H9 (cell line): ENCODE data around the gene MORN1. TPM values are rescaled to one million over a fixed set of nuclear protein-coding genes. Genes with fewer than 3 reads are reported as not detected.

Experiments
- DNase-seq: peaks from one replicate; pipeline ENCODE4 v3.0.0-alpha.2; 2017
- H2AFZ ChIP-seq: one replicate; pipeline ENCODE4 v1.6.1; 2013; ENCODE audit warnings: mild to moderate bottlenecking, low read length, control low read depth, moderate library complexity
- H2AK5ac ChIP-seq: 2 replicates; pipeline ENCODE4 v1.6.1; 2013; ENCODE audit warnings: low read length, control low read depth, mixed read lengths; ENCODE audit not compliant: insufficient read length
- H2BK120ac ChIP-seq: one replicate; pipeline ENCODE4 v1.6.1; 2013; ENCODE audit warnings: low read depth, mild to moderate bottlenecking, low read length, control low read depth, inconsistent platforms; ENCODE audit not compliant: poor library complexity, severe bottlenecking
- H2BK12ac ChIP-seq: 2 replicates; pipeline ENCODE4 v1.6.1; 2013; ENCODE audit warnings: low read length, control low read depth, mixed read lengths, low read depth; ENCODE audit not compliant: insufficient read length
- H2BK15ac ChIP-seq: 2 replicates; pipeline ENCODE4 v1.6.1; 2013; ENCODE audit warnings: low read depth, low read length, control low read depth
- H2BK20ac ChIP-seq: one replicate; pipeline ENCODE4 v1.6.1; 2013; ENCODE audit warnings: low read depth, mild to moderate bottlenecking, low read length, control low read depth, inconsistent platforms; ENCODE audit not compliant: poor library complexity, severe bottlenecking
- H2BK5ac ChIP-seq: 2 replicates; pipeline ENCODE4 v1.6.1; 2013; ENCODE audit warnings: low read length, control low read depth, mixed read lengths; ENCODE audit not compliant: insufficient read length
- H3K14ac ChIP-seq: 2 replicates; pipeline ENCODE4 v1.6.1; 2013; ENCODE audit warnings: low read length, control low read depth; ENCODE audit not compliant: insufficient read depth
- H3K18ac ChIP-seq: 2 replicates; pipeline ENCODE4 v1.6.1; 2013; ENCODE audit warnings: low read depth, mild to moderate bottlenecking, mixed read lengths, low read length, control low read depth; ENCODE audit not compliant: insufficient read length
- H3K23ac ChIP-seq: 2 replicates; pipeline ENCODE4 v1.6.1; 2013; ENCODE audit warnings: low read length, control low read depth, mixed read lengths, low read depth; ENCODE audit not compliant: insufficient read length
- H3K23me2 ChIP-seq: 2 replicates; pipeline ENCODE4 v1.6.1; 2013; ENCODE audit warnings: low read depth, mild to moderate bottlenecking, mixed read lengths, low read length, control low read depth; ENCODE audit not compliant: insufficient read length, poor library complexity, severe bottlenecking
- H3K27ac ChIP-seq: 2 replicates; pipeline ENCODE4 v1.5.1; 2013; ENCODE audit warnings: low read length, control low read depth, mixed read lengths, low read depth; ENCODE audit not compliant: insufficient read length
- H3K27me3 ChIP-seq: 2 replicates; pipeline ENCODE4 v1.6.1; 2013; ENCODE audit warnings: low read length, control low read depth, inconsistent platforms; ENCODE audit not compliant: insufficient read depth
- H3K4ac ChIP-seq: 2 replicates; pipeline ENCODE4 v1.6.1; 2013; ENCODE audit warnings: low read depth, mild to moderate bottlenecking, control low read depth, inconsistent platforms, low read length, moderate library complexity
- H3K4me1 ChIP-seq: 2 replicates; pipeline ENCODE4 v1.6.1; 2013; ENCODE audit warnings: low read length, control low read depth, inconsistent platforms; ENCODE audit not compliant: insufficient read depth
- H3K4me2 ChIP-seq: 2 replicates; pipeline ENCODE4 v1.6.1; 2013; ENCODE audit warnings: low read length, control low read depth, mixed read lengths; ENCODE audit not compliant: insufficient read length, insufficient read depth
- H3K56ac ChIP-seq: 2 replicates; pipeline ENCODE4 v1.6.1; 2013; ENCODE audit warnings: low read depth, mild to moderate bottlenecking, mixed read lengths, low read length, control low read depth; ENCODE audit not compliant: insufficient read length
- H3K79me1 ChIP-seq: 2 replicates; pipeline ENCODE4 v1.6.1; 2013; ENCODE audit warnings: low read depth, mild to moderate bottlenecking, moderate library complexity, low read length, control low read depth, inconsistent platforms; ENCODE audit not compliant: insufficient read depth, poor library complexity, severe bottlenecking
- H3K79me2 ChIP-seq: 2 replicates; pipeline ENCODE4 v1.6.1; 2013; ENCODE audit warnings: low read length, control low read depth, inconsistent platforms; ENCODE audit not compliant: insufficient read depth
- H3K9ac ChIP-seq: 2 replicates; pipeline ENCODE4 v1.6.1; 2013; ENCODE audit warnings: low read length, control low read depth, mixed read lengths; ENCODE audit not compliant: insufficient read length; ENCODE audit errors: extremely low read depth
- H3K9me3 ChIP-seq: one replicate; pipeline ENCODE4 v1.6.1; 2013; ENCODE audit warnings: low read depth, low read length, inconsistent platforms; ENCODE audit not compliant: control insufficient read depth
- H3T11ph ChIP-seq: one replicate; pipeline ENCODE4 v1.6.1; 2013; ENCODE audit warnings: mild to moderate bottlenecking, low read length, control low read depth, inconsistent platforms
- H4K20me1 ChIP-seq: one replicate; pipeline ENCODE4 v1.6.1; 2013; ENCODE audit not compliant: control insufficient read depth, insufficient read length, insufficient read depth
- H4K5ac ChIP-seq: 2 replicates; pipeline ENCODE4 v1.6.1; 2013; ENCODE audit warnings: low read depth, mild to moderate bottlenecking, mixed read lengths, low read length, control low read depth; ENCODE audit not compliant: insufficient read length
- H4K8ac ChIP-seq: replicated peaks from 2 replicates; pipeline ENCODE4 v1.6.1; 2013; ENCODE audit warnings: low read length, control low read depth, mixed read lengths, low read depth; ENCODE audit not compliant: insufficient read length
- H4K91ac ChIP-seq: 2 replicates; pipeline ENCODE4 v1.6.1; 2013; ENCODE audit warnings: low read depth, mild to moderate bottlenecking, moderate library complexity, mixed read lengths, low read length, control low read depth; ENCODE audit not compliant: insufficient read length
- H3K27ac Mint-ChIP-seq, 3 experiments: 2 replicates in 2 of 3; 3 replicates in 1 of 3; pipeline ENCODE4 v1.8.0; 2020 to 2021; ENCODE audit warnings: mixed read lengths in 3 of 3, mild to moderate bottlenecking in 1 of 3, moderate library complexity in 1 of 3
- H3K27me3 Mint-ChIP-seq: 2 replicates; pipeline ENCODE4 v1.8.0; 2021; ENCODE audit warnings: low read depth, mild to moderate bottlenecking, moderate library complexity, mixed read lengths
- H3K36me3 Mint-ChIP-seq, 3 experiments: 2 replicates in 2 of 3; 3 replicates in 1 of 3; pipeline ENCODE4 v1.8.0; 2020 to 2021; ENCODE audit warnings: low read depth in 3 of 3, mixed read lengths in 3 of 3; ENCODE audit not compliant: insufficient read depth in 1 of 3
- H3K4me1 Mint-ChIP-seq, 2 experiments: 2 replicates each; pipeline ENCODE4 v1.8.0; 2020; ENCODE audit warnings: mixed read lengths in 2 of 2
- H3K4me3 Mint-ChIP-seq, 2 experiments: 2 replicates in 1 of 2; 3 replicates in 1 of 2; pipeline ENCODE4 v1.8.0; 2020 to 2021; ENCODE audit warnings: mild to moderate bottlenecking in 2 of 2, mixed read lengths in 2 of 2, moderate library complexity in 1 of 2
- H3K9me3 Mint-ChIP-seq, 2 experiments: 2 replicates in 1 of 2; 3 replicates in 1 of 2; pipeline ENCODE4 v1.8.0; 2020; ENCODE audit warnings: mild to moderate bottlenecking in 2 of 2, mixed read lengths in 2 of 2, moderate library complexity in 1 of 2
- CTCF ChIP-seq: fragments of 200-600 bp; sonication (generic); conservative IDR thresholded peaks from 3 replicates; pipeline ENCODE4 v1.8.0; 2021; ENCODE audit warnings: antibody characterized with exemption, mild to moderate bottlenecking
- WGBS: extraction: QIAGEN DNeasy Blood & Tissue Kit; methylation state at CpG from one replicate; pipeline ENCODE4 v1.1.7; 2013; ENCODE audit warnings: missing lambda C conversion rate, low lambda C conversion rate, mixed read lengths; ENCODE audit not compliant: insufficient read length; ENCODE audit errors: extremely low coverage; 5-methylcytosine and 5-hydroxymethylcytosine counted together
- total RNA-seq: library from RNA; stranded (reverse); gene quantifications from 2 replicates; pipeline ENCODE4 v1.2.1, GENCODE V29; 2021

The MORN1 gene
- total RNA-seq, 1 experiment from 2014 or later: 12.7 TPM

- Histone ChIP-seq H3K79me2 (no peaks in the 10 kb centered on the region), H2BK20ac (no peak overlapping the region), H4K20me1 (no peaks in the 10 kb centered on the region), H3K23ac (no peak overlapping the region), H2AFZ (no peak overlapping the region), H4K5ac (no peak overlapping the region), H3K27me3 (no peaks in the 10 kb centered on the region), H3K18ac (no peak overlapping the region), H3K4ac (no peak overlapping the region), H3K56ac (no peak overlapping the region), H4K8ac (no peak overlapping the region), H3T11ph (no peak overlapping the region), H3K23me2 (no peaks in the 10 kb centered on the region), H3K4me1 (no peaks in the 10 kb centered on the region), H3K27ac (no peak overlapping the region), H2BK15ac (no peak overlapping the region), H2BK120ac (no peak overlapping the region), H4K91ac (no peak overlapping the region), H2BK5ac (no peak overlapping the region), H3K9ac (no peak overlapping the region), H3K14ac (no peak overlapping the region; the same call in 1 of the 2 replicates), H2BK12ac (no peak overlapping the region), H2AK5ac (no peak overlapping the region), H3K79me1 (no peaks in the 10 kb centered on the region), H3K4me2 (no peak overlapping the region), H3K9me3 (no peaks in the 10 kb centered on the region)
- no peaks in the 10 kb centered on the region for H3K27me3 Mint-ChIP-seq
- H3K4me1 Mint-ChIP-seq: peaks cover 0 to 3% of the 10 kb centered on the region in 2 experiments; a peak in 1 of 4 replicates
- no peaks in the 10 kb centered on the region for H3K36me3 Mint-ChIP-seq
- no peak overlapping the region for H3K4me3 Mint-ChIP-seq
- WGBS: no CpG with 5 or more reads among the region's 29 CpGs
- no peaks in the 10 kb centered on the region for H3K9me3 Mint-ChIP-seq
- DNase-seq: no peak
- no peak for TF ChIP-seq CTCF
- H3K27ac Mint-ChIP-seq: no peak overlapping the region
Measured at GRCh38 chr1:2341706-2342383, 49.5 kb downstream of the MORN1 start.
